OCI-LY3 (cell line): ENCODE data around the gene PAK4.

Experiments used
- H2AFZ ChIP-seq: fragments of 200-600, 300-600 bp; shearing (Covaris generic); 2 replicates; pipeline ENCODE4 v1.6.0; 2014; ENCODE audit warnings: antibody characterized with exemption, low read depth, low read length
- H3K27ac ChIP-seq: fragments of 200-600, 300-600 bp; sonication (generic); 2 replicates; pipeline ENCODE4 v1.5.1; 2014; ENCODE audit warnings: mild to moderate bottlenecking, low read length, moderate library complexity, mixed read lengths
- H3K27me3 ChIP-seq: fragments of 200-600, 300-600 bp; sonication (generic); 2 replicates; pipeline ENCODE4 v1.6.1; 2014; ENCODE audit warnings: low read depth, low read length, mixed read lengths
- H3K36me3 ChIP-seq: fragments of 200-600, 300-600 bp; sonication (generic); replicated peaks from 2 replicates; pipeline ENCODE3; 2014; ENCODE audit warnings: low read depth, low read length, mixed read lengths
- H3K4me1 ChIP-seq: fragments of 300-600, 200-600 bp; sonication (generic); 2 replicates; pipeline ENCODE4 v1.6.1; 2014; ENCODE audit warnings: low read length, mixed read lengths
- H3K4me2 ChIP-seq: fragments of 200-600, 300-600 bp; sonication (generic); 2 replicates; pipeline ENCODE4 v1.6.1; 2014; ENCODE audit warnings: low read length, mixed read lengths
- H3K4me3 ChIP-seq: fragments of 300-600, 200-600 bp; sonication (generic); 2 replicates; pipeline ENCODE4 v1.5.1; 2014; ENCODE audit warnings: antibody characterized with exemption, mild to moderate bottlenecking, low read length, moderate library complexity
- H3K79me2 ChIP-seq: fragments of 300-600, 200-600 bp; shearing (Covaris generic); 2 replicates; pipeline ENCODE4 v1.6.1; 2014; ENCODE audit warnings: mild to moderate bottlenecking, low read length, mixed read lengths
- H3K9ac ChIP-seq: fragments of 300-600, 200-600 bp; shearing (Covaris generic); 2 replicates; pipeline ENCODE4 v1.6.0; 2014; ENCODE audit warnings: mild to moderate bottlenecking, low read length, moderate library complexity
- H3K9me3 ChIP-seq: fragments of 200-600, 300-600 bp; shearing (Covaris generic); 2 replicates; pipeline ENCODE4 v1.6.1; 2014; ENCODE audit warnings: low read length, mixed read lengths; ENCODE audit not compliant: insufficient read depth
- H4K20me1 ChIP-seq: fragments of 200-600, 300-600 bp; sonication (generic); 2 replicates; pipeline ENCODE4 v1.6.1; 2016; ENCODE audit warnings: low read length, mixed read lengths; ENCODE audit not compliant: insufficient read depth
- CTCF ChIP-seq: fragments of 200-600, 300-600 bp; sonication (generic); IDR thresholded peaks from 2 replicates; pipeline ENCODE4 v1.5.1; 2014; ENCODE audit warnings: antibody characterized with exemption, low read length, low read depth
- EZH2phosphoT487 ChIP-seq: fragments of 200-600 bp; shearing (Covaris generic); IDR thresholded peaks from 2 replicates; pipeline ENCODE4 v1.6.1; 2018; ENCODE audit warnings: antibody characterized with exemption, mixed run types, low read depth

The PAK4 gene

GRCh38 chr19:39133431-39134270, 8.1 kb downstream of the PAK4 start:
- peaks cover 4% of the 10 kb centered on the region; the same call in 1 of the 2 replicates for H3K4me1 ChIP-seq
- peaks cover 52% of the 10 kb centered on the region for H4K20me1 ChIP-seq
- peaks cover 51% of the 10 kb centered on the region for H3K79me2 ChIP-seq

GRCh38 chr19:39135701-39136100, 10.1 kb downstream of the PAK4 start:
- Histone ChIP-seq H3K36me3 (no peaks in the 10 kb centered on the region), H4K20me1 (peaks cover 69% of the 10 kb centered on the region), H3K27ac (no peak overlapping the region), H3K79me2 (peaks cover 57% of the 10 kb centered on the region), H3K27me3 (no peaks in the 10 kb centered on the region), H3K4me1 (peaks cover 4% of the 10 kb centered on the region; the same call in 1 of the 2 replicates), H3K9me3 (no peaks in the 10 kb centered on the region), H3K4me3 (no peak overlapping the region), H3K4me2 (no peak overlapping the region), H3K9ac (no peak overlapping the region), H2AFZ (no peak overlapping the region)
- TF ChIP-seq EZH2phosphoT487 (no peak), CTCF (no peak)

More at GRCh38 chr19:39133431-39134270, 8.1 kb downstream of the PAK4 start:
- TF ChIP-seq EZH2phosphoT487 (no peak), CTCF (no peak)
- Histone ChIP-seq H3K4me2 (no peak overlapping the region), H3K27ac (no peak overlapping the region), H3K9ac (no peak overlapping the region), H3K36me3 (no peaks in the 10 kb centered on the region), H3K27me3 (no peaks in the 10 kb centered on the region), H3K4me3 (no peak overlapping the region), H2AFZ (no peak overlapping the region), H3K9me3 (no peaks in the 10 kb centered on the region)

- no peak overlapping the region for H3K9ac ChIP-seq
- H3K4me3 ChIP-seq = no peak overlapping the region
- no peaks in the 10 kb centered on the region for H3K27me3 ChIP-seq
- H3K79me2 ChIP-seq = peaks cover 51% of the 10 kb centered on the region
- no peaks in the 10 kb centered on the region for H3K36me3 ChIP-seq
- no peak overlapping the region for H3K4me2 ChIP-seq
- TF ChIP-seq CTCF = no peak
- no peak for TF ChIP-seq EZH2phosphoT487
- no peak overlapping the region for H3K27ac ChIP-seq
- peaks cover 4% of the 10 kb centered on the region; the same call in 1 of the 2 replicates for H3K4me1 ChIP-seq
- H3K9me3 ChIP-seq = no peaks in the 10 kb centered on the region
- no peak overlapping the region for H2AFZ ChIP-seq
- peaks cover 63% of the 10 kb centered on the region for H4K20me1 ChIP-seq
Observed at GRCh38 chr19:39136225-39136940, 10.8 kb downstream of the PAK4 start.

GRCh38 chr19:39137131-39137530, 11.5 kb downstream of the PAK4 start:
- Histone ChIP-seq H2AFZ (no peak overlapping the region), H3K9me3 (no peaks in the 10 kb centered on the region), H4K20me1 (peaks cover 58% of the 10 kb centered on the region), H3K36me3 (no peaks in the 10 kb centered on the region), H3K4me3 (no peak overlapping the region), H3K27me3 (no peaks in the 10 kb centered on the region), H3K9ac (no peak overlapping the region), H3K79me2 (peaks cover 48% of the 10 kb centered on the region), H3K27ac (no peak overlapping the region), H3K4me1 (peaks cover 4% of the 10 kb centered on the region; the same call in 1 of the 2 replicates), H3K4me2 (no peak overlapping the region)
- TF ChIP-seq CTCF (no peak), EZH2phosphoT487 (no peak)
